Naive thymus-derived CD4-positive, alpha-beta T cell (primary cell): Measurements from ENCODE around the gene SLC25A39. TPM values are rescaled to one million over a fixed set of nuclear protein-coding genes. Genes with fewer than 3 reads are reported as not detected.
A peak's percentile ranks its signal among the peaks of the same experiment; 100 is the strongest.

ENCODE experiments used
- ATAC-seq: fragments of 150-1000 bp; cut with Tn5 transposase; 2 replicates; pipeline ENCODE4 v1.10.0; 2021; ENCODE audit warnings: mild to moderate bottlenecking, moderate library complexity
- CTCF ChIA-PET: fragments of 350-600 bp; sonication (Branson Sonifier 250); formaldehyde crosslinking; loops from one replicate; lab custom pipeline; 2021; ENCODE audit warnings: antibody characterized with exemption; lab: Charles Lee
- POLR2A ChIA-PET: fragments of 350-600 bp; sonication (Branson Sonifier 250); formaldehyde crosslinking; loops from one replicate; lab custom pipeline; 2021; ENCODE audit warnings: antibody characterized with exemption, inconsistent platforms; lab: Charles Lee
- DNase-seq, 9 donors: peaks; one replicate each; pipeline versions ENCODE4 v3.0.0 to v3.0.0-alpha.2; 2020 to 2022; ENCODE audit warnings: mixed read lengths in 1 of 9
- H3K27ac ChIP-seq: one replicate; pipeline ENCODE4 v1.7.0; 2013; ENCODE audit warnings: mild to moderate bottlenecking, low read depth, low read length, moderate library complexity
- H3K27me3 ChIP-seq, 2 donors: one replicate each; pipeline ENCODE4 v1.7.0; 2013; ENCODE audit warnings: low read length in 2 of 2, mild to moderate bottlenecking in 2 of 2, moderate library complexity in 2 of 2; ENCODE audit not compliant: control insufficient read depth in 2 of 2, insufficient read depth in 2 of 2
- H3K36me3 ChIP-seq, 3 experiments: 1 replicate in 2 of 3; 2 replicates in 1 of 3; pipeline ENCODE4 v1.7.0; 2013; ENCODE audit warnings: low read length in 3 of 3, mild to moderate bottlenecking in 3 of 3, moderate library complexity in 1 of 3; ENCODE audit not compliant: insufficient read depth in 3 of 3, control insufficient read depth in 2 of 3
- H3K4me1 ChIP-seq, 2 donors: one replicate each; pipeline ENCODE4 v1.7.0; 2013; ENCODE audit warnings: low read length in 2 of 2, mild to moderate bottlenecking in 2 of 2, moderate library complexity in 1 of 2; ENCODE audit not compliant: control insufficient read depth in 2 of 2, insufficient read depth in 2 of 2
- H3K4me3 ChIP-seq: 2 replicates; pipeline ENCODE4 v1.7.0; 2013; ENCODE audit warnings: mild to moderate bottlenecking, low read length
- H3K9me3 ChIP-seq, 3 experiments: 1 replicate in 2 of 3; 2 replicates in 1 of 3; pipeline ENCODE4 v1.7.0; 2013; ENCODE audit warnings: low read length in 3 of 3; ENCODE audit not compliant: control insufficient read depth in 2 of 3
- H3K27ac Mint-ChIP-seq, 9 donors: one replicate each; pipeline ENCODE4 v1.8.0; 2020 to 2022; ENCODE audit warnings: mixed read lengths in 9 of 9, mild to moderate bottlenecking in 8 of 9, moderate library complexity in 5 of 9, inconsistent platforms in 2 of 9
- H3K27me3 Mint-ChIP-seq, 5 donors: one replicate each; pipeline ENCODE4 v1.8.0; 2021 to 2022; ENCODE audit warnings: mixed read lengths in 5 of 5, mild to moderate bottlenecking in 1 of 5
- H3K36me3 Mint-ChIP-seq, 5 donors: one replicate each; pipeline ENCODE4 v1.8.0; 2020 to 2022; ENCODE audit warnings: mixed read lengths in 5 of 5, mild to moderate bottlenecking in 3 of 5, inconsistent platforms in 1 of 5
- H3K4me1 Mint-ChIP-seq, 7 donors: one replicate each; pipeline ENCODE4 v1.8.0; 2020 to 2022; ENCODE audit warnings: mixed read lengths in 7 of 7, mild to moderate bottlenecking in 3 of 7, inconsistent platforms in 1 of 7
- H3K4me3 Mint-ChIP-seq, 10 donors: one replicate each; pipeline ENCODE4 v1.8.0; 2020 to 2022; ENCODE audit warnings: mild to moderate bottlenecking in 10 of 10, mixed read lengths in 10 of 10, moderate library complexity in 6 of 10, inconsistent platforms in 2 of 10
- H3K9me3 Mint-ChIP-seq, 11 donors: one replicate each; pipeline ENCODE4 v1.8.0; 2020 to 2022; ENCODE audit warnings: mixed read lengths in 11 of 11, mild to moderate bottlenecking in 4 of 11, inconsistent platforms in 1 of 11, moderate library complexity in 1 of 11
- intact Hi-C, 2 donors: fragments of 100-400 bp; cut with micrococcal nuclease; formaldehyde crosslinking; loops; one replicate each; pipeline ENCODE4 v1.15.1; 2023
- polyA plus RNA-seq, 2 donors: library from polyadenylated mRNA; unstranded; fragments of 300-500 nt; fragmentation: Illumina TruSeq; gene quantifications; one replicate each; pipeline ENCODE4 v1.2.3, GENCODE V29; 2021
- total RNA-seq, 6 experiments: library from RNA in 5 of 6; stranded (reverse) in 5 of 6; gene quantifications; 1 replicate in 5 of 6; 2 replicates in 1 of 6; pipeline ENCODE4 v1.2.3 and lab custom pipeline; 2021 to 2026

Gene SLC25A39
- total and polyA plus RNA-seq, 7 experiments from 2014 or later, result 75.4 to 155 (median 104) TPM

DNA sequence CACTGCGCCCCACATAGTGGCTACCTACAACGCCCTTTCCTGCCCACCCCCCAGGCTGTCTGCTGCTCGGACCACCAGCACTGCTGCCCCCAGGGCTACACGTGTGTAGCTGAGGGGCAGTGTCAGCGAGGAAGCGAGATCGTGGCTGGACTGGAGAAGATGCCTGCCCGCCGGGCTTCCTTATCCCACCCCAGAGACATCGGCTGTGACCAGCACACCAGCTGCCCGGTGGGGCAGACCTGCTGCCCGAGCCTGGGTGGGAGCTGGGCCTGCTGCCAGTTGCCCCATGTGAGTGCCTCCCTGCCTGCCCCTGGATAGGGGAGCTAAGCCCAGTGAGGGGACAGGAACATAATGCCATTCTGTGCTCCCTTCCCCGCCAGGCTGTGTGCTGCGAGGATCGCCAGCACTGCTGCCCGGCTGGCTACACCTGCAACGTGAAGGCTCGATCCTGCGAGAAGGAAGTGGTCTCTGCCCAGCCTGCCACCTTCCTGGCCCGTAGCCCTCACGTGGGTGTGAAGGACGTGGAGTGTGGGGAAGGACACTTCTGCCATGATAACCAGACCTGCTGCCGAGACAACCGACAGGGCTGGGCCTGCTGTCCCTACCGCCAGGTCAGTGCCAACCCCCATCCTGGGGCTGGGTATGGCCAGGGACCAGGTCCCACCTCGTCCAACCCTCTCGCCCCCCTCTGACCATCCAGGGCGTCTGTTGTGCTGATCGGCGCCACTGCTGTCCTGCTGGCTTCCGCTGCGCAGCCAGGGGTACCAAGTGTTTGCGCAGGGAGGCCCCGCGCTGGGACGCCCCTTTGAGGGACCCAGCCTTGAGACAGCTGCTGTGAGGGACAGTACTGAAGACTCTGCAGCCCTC is 27.6 kb upstream of the SLC25A39 start:
- peak overlapping the region in 6 of 10 donors; percentile 51 to 82 (median 68) for H3K4me3 Mint-ChIP-seq
- peaks cover 0 to 11% (median 4%) of the 10 kb centered on the region in 7 donors for H3K4me1 Mint-ChIP-seq
- H3K27me3 Mint-ChIP-seq, result peaks cover 0 to 10% (median 0%) of the 10 kb centered on the region in 5 donors
- H3K27ac ChIP-seq, result no peak overlapping the region
- peaks cover 0 to 4% (median 0%) of the 10 kb centered on the region in 5 donors for H3K36me3 Mint-ChIP-seq
- no peak overlapping the region for H3K4me3 ChIP-seq
- H3K36me3 ChIP-seq, result peaks cover 0 to 13% (median 0%) of the 10 kb centered on the region in 3 experiments
- DNase-seq (no peak), ATAC-seq (no peak)
- POLR2A ChIA-PET, result interaction anchor here (1.6 to 1.7 kb wide), 2 partner anchors 11 to 136 kb away, joined by 3 to 5 read pairs; partner anchors contain the start of gene FAM171A2
- H3K4me1 ChIP-seq, result no peaks in the 10 kb centered on the region
- H3K9me3 Mint-ChIP-seq, result no peaks in the 10 kb centered on the region
- H3K9me3 ChIP-seq, result no peaks in the 10 kb centered on the region
- intact Hi-C loops, result no loop called here
- H3K27me3 ChIP-seq, result no peaks in the 10 kb centered on the region
- peak overlapping the region in 1 of 9 donors; percentile 28 for H3K27ac Mint-ChIP-seq
- CTCF ChIA-PET, result interaction anchor here (0.6 to 1.7 kb wide), 3 partner anchors 11 to 21 kb away, joined by 3 to 4 read pairs (median 3); partner anchors contain the start of gene FAM171A2

DNA sequence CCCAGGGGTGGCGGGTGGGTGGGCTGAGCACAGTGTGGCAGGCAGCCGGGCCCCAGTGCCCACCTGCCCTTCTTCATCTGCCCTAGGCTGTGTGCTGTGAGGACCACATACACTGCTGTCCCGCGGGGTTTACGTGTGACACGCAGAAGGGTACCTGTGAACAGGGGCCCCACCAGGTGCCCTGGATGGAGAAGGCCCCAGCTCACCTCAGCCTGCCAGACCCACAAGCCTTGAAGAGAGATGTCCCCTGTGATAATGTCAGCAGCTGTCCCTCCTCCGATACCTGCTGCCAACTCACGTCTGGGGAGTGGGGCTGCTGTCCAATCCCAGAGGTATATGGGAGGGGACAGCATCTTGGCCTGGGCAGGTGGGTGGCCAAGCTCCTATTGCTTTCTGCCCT is 26.8 kb upstream of the SLC25A39 start:
- H3K36me3 ChIP-seq, result peaks cover 0 to 13% (median 0%) of the 10 kb centered on the region in 3 experiments
- DNase-seq, result no peak
- no peaks in the 10 kb centered on the region for H3K4me1 ChIP-seq
- intact Hi-C loops, result no loop called here
- H3K27me3 ChIP-seq, result no peaks in the 10 kb centered on the region
- H3K9me3 ChIP-seq, result no peaks in the 10 kb centered on the region
- peaks cover 0 to 4% (median 0%) of the 10 kb centered on the region in 5 donors for H3K36me3 Mint-ChIP-seq
- no peaks in the 10 kb centered on the region for H3K9me3 Mint-ChIP-seq
- ChIA-PET CTCF (interaction anchor here (1.1 to 1.6 kb wide), 3 partner anchors 10 to 140 kb away, joined by 3 to 4 read pairs (median 3); no protein-coding TSS in a partner anchor), POLR2A (interaction anchor here (0.5 to 1.7 kb wide), 4 partner anchors 82 to 166 kb away, joined by 3 to 6 read pairs (median 4); no protein-coding TSS in a partner anchor)
- no peak overlapping the region for H3K4me3 Mint-ChIP-seq
- peaks cover 0 to 10% (median 0%) of the 10 kb centered on the region in 5 donors for H3K27me3 Mint-ChIP-seq
- no peak for ATAC-seq
- no peak overlapping the region for H3K27ac Mint-ChIP-seq
- H3K4me1 Mint-ChIP-seq, result peaks cover 0 to 11% (median 5%) of the 10 kb centered on the region in 7 donors
- H3K4me3 ChIP-seq, result no peak overlapping the region
- no peak overlapping the region for H3K27ac ChIP-seq

DNA sequence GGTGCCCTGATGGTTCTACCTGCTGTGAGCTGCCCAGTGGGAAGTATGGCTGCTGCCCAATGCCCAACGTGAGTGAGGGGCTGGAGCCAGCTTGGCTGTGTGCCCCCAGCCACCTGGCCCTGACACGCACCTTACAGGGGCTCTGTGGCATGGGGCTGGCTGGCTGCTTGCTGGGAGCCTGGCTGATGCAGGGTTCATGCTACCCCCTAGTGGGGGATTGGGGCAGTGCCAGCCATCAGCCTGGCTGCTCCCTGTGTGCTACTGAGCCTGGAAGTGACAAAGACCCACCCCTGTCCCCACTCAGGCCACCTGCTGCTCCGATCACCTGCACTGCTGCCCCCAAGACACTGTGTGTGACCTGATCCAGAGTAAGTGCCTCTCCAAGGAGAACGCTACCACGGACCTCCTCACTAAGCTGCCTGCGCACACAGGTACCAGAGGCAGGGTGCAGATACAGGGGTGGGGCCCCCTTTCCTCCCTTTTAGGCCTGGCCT is 26.2 kb upstream of the SLC25A39 start:
- ATAC-seq (peak; percentile 72), DNase-seq (peak; percentile 49 to 76 (median 70))
- no peaks in the 10 kb centered on the region for H3K27me3 ChIP-seq
- intact Hi-C loops, result loop anchor here (1.0 kb wide), 2 partner anchors 140 to 406 kb away; no protein-coding TSS in a partner anchor
- ChIA-PET CTCF (interaction anchor here (0.6 to 1.6 kb wide), 8 partner anchors 9 to 181 kb away, joined by 3 to 4 read pairs (median 3); partner anchors contain the start of gene TMUB2), POLR2A (interaction anchor here (1.7 kb wide), 2 partner anchors 134 to 141 kb away, joined by 5 to 6 read pairs; no protein-coding TSS in a partner anchor)
- H3K36me3 ChIP-seq, result peaks cover 0 to 13% (median 0%) of the 10 kb centered on the region in 3 experiments
- H3K27ac Mint-ChIP-seq, result no peak overlapping the region
- H3K4me1 ChIP-seq, result peaks cover 4 to 6% of the 10 kb centered on the region in 2 donors
- H3K9me3 ChIP-seq, result no peaks in the 10 kb centered on the region
- no peaks in the 10 kb centered on the region for H3K9me3 Mint-ChIP-seq
- peaks cover 0 to 10% (median 0%) of the 10 kb centered on the region in 5 donors for H3K27me3 Mint-ChIP-seq
- H3K4me3 Mint-ChIP-seq, result peak overlapping the region in 1 of 10 donors; percentile 17
- H3K27ac ChIP-seq, result no peak overlapping the region
- H3K4me3 ChIP-seq, result no peak overlapping the region
- H3K36me3 Mint-ChIP-seq, result peaks cover 0 to 4% (median 0%) of the 10 kb centered on the region in 5 donors
- peaks cover 5 to 18% (median 12%) of the 10 kb centered on the region in 7 donors for H3K4me1 Mint-ChIP-seq

DNA sequence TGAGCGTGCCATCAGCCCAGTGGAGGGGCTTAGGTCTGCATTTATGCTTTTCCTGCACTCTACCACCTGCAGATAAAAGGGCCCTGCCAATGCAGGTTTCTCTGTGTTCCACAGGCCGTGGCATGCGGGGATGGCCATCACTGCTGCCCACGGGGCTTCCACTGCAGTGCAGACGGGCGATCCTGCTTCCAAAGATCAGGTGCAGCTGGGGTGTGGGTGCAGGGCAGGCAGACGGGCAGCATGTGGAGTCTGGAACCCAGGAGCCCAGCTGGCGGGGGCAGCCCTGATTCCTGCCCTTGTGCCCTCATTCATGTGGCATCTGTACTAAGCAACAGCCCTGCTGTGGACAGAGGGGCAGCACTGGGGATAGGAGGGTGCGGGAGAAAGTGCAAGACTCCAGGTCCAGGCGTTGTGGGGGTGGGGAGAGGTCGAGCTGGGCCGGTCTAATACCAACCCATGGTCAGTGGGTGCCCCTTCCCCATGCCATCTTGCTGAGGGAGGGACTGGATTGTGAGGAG is 25.0 kb upstream of the SLC25A39 start:
- no peak overlapping the region for H3K4me3 ChIP-seq
- ChIA-PET POLR2A (interaction anchor here (1.5 to 1.7 kb wide), 2 partner anchors 23 to 140 kb away, joined by 3 to 6 read pairs; no protein-coding TSS in a partner anchor), CTCF (interaction anchor here (1.2 to 1.6 kb wide), 3 partner anchors 8 to 148 kb away, joined by 3 to 4 read pairs (median 3); no protein-coding TSS in a partner anchor)
- Mint-ChIP-seq H3K4me3 (no peak overlapping the region), H3K4me1 (peaks cover 8 to 22% (median 21%) of the 10 kb centered on the region in 7 donors), H3K27ac (no peak overlapping the region), H3K27me3 (peaks cover 0 to 4% (median 0%) of the 10 kb centered on the region in 5 donors), H3K36me3 (peaks cover 0 to 4% (median 0%) of the 10 kb centered on the region in 5 donors), H3K9me3 (no peaks in the 10 kb centered on the region)
- no peaks in the 10 kb centered on the region for H3K9me3 ChIP-seq
- intact Hi-C loops, result loop anchor here (1.0 to 5.0 kb wide), 4 partner anchors 139 to 405 kb away; partner anchors contain the start of genes G6PC3 (in 1 of the 2) and HDAC5 (in 1 of the 2)
- peaks cover 0 to 13% (median 0%) of the 10 kb centered on the region in 3 experiments for H3K36me3 ChIP-seq
- H3K4me1 ChIP-seq, result peaks cover 6% of the 10 kb centered on the region in 2 donors
- no peaks in the 10 kb centered on the region for H3K27me3 ChIP-seq
- DNase-seq (no peak), ATAC-seq (no peak)
- no peak overlapping the region for H3K27ac ChIP-seq

DNA sequence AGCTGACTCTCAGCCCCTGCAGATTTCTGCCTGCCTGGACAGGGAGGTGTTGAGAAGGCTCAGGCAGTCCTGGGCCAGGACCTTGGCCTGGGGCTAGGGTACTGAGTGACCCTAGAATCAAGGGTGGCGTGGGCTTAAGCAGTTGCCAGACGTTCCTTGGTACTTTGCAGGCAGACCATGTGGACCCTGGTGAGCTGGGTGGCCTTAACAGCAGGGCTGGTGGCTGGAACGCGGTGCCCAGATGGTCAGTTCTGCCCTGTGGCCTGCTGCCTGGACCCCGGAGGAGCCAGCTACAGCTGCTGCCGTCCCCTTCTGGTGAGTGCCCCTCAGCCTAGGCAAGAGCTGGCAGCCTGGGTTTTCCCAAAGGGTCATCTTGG is 24.4 kb upstream of the SLC25A39 start:
- POLR2A ChIA-PET, result interaction anchor here (1.5 kb wide), 1 partner anchor 22 kb away, joined by 3 read pairs; no protein-coding TSS in a partner anchor
- Mint-ChIP-seq H3K4me3 (no peak overlapping the region), H3K27ac (no peak overlapping the region)

More for the DNA sequence above, 24.4 kb upstream of the SLC25A39 start:
- CTCF ChIA-PET, result interaction anchor here (1.6 kb wide), 1 partner anchor 147 kb away, joined by 4 read pairs; no protein-coding TSS in a partner anchor
- ATAC-seq (no peak), DNase-seq (no peak)
- peaks cover 6% of the 10 kb centered on the region in 2 donors for H3K4me1 ChIP-seq
- no peak overlapping the region for H3K27ac ChIP-seq
- H3K4me3 ChIP-seq, result no peak overlapping the region
- no peaks in the 10 kb centered on the region for H3K27me3 ChIP-seq
- H3K4me1 Mint-ChIP-seq, result peaks cover 8 to 27% (median 22%) of the 10 kb centered on the region in 7 donors
- peaks cover 0 to 13% (median 0%) of the 10 kb centered on the region in 3 experiments for H3K36me3 ChIP-seq
- H3K36me3 Mint-ChIP-seq, result peaks cover 0 to 4% (median 0%) of the 10 kb centered on the region in 5 donors
- intact Hi-C loops, result loop anchor here (5.0 kb wide), 2 partner anchors 227 to 277 kb away; partner anchors contain the start of genes G6PC3 (in 1 of the 2) and HDAC5 (in 1 of the 2)
- no peaks in the 10 kb centered on the region for H3K9me3 ChIP-seq
- H3K27me3 Mint-ChIP-seq, result peaks cover 0 to 4% (median 0%) of the 10 kb centered on the region in 5 donors
- H3K9me3 Mint-ChIP-seq, result no peaks in the 10 kb centered on the region
